Lung (tissue), 12 donors: Measurements from ENCODE around the gene PHACTR3. TPM values are rescaled to one million over a fixed set of nuclear protein-coding genes. Genes with fewer than 3 reads are reported as not detected.

Source experiments
- ATAC-seq: fragments of 200-7000 bp; cut with Tn5 transposase; one replicate; pipeline ENCODE4 v1.9.1; 2020; ENCODE audit warnings: moderate number of reproducible peaks; ENCODE audit not compliant: insufficient read depth, low FRiP score
- DNase-seq, 3 donors: peaks; one replicate each; pipeline ENCODE4 v3.0.0-alpha.2; 2013 to 2017
- H3K27ac ChIP-seq, 2 donors: one replicate each; pipeline ENCODE4 v1.5.1; 2013; ENCODE audit warnings: mild to moderate bottlenecking in 2 of 2, moderate library complexity in 2 of 2, control low read depth in 1 of 2, inconsistent platforms in 1 of 2, low read depth in 1 of 2, low read length in 1 of 2
- H3K27me3 ChIP-seq, 3 donors: one replicate each; pipeline ENCODE4 v1.5.1; 2013; ENCODE audit warnings: low read length in 2 of 3; ENCODE audit not compliant: control insufficient read depth in 3 of 3, insufficient read depth in 3 of 3
- H3K36me3 ChIP-seq, 4 donors: one replicate each; pipeline ENCODE4 v1.5.1; 2013; ENCODE audit warnings: low read length in 4 of 4, mild to moderate bottlenecking in 1 of 4, moderate library complexity in 1 of 4; ENCODE audit not compliant: control insufficient read depth in 4 of 4, insufficient read depth in 4 of 4
- H3K4me1 ChIP-seq, 5 donors: one replicate each; pipeline ENCODE4 v1.5.1; 2013; ENCODE audit warnings: low read length in 5 of 5, mild to moderate bottlenecking in 2 of 5, moderate library complexity in 1 of 5; ENCODE audit not compliant: control insufficient read depth in 5 of 5, insufficient read depth in 5 of 5
- H3K4me3 ChIP-seq: one replicate; pipeline ENCODE4 v1.5.1; 2013; ENCODE audit warnings: mild to moderate bottlenecking, control low read depth, moderate library complexity
- H3K9ac ChIP-seq, 2 donors: one replicate each; pipeline ENCODE4 v1.5.1; 2013; ENCODE audit warnings: low read length in 2 of 2, control low read depth in 1 of 2; ENCODE audit not compliant: insufficient read depth in 1 of 2
- H3K9me3 ChIP-seq, 4 donors: one replicate each; pipeline ENCODE4 v1.5.1; 2013; ENCODE audit warnings: low read length in 3 of 4, mild to moderate bottlenecking in 1 of 4, moderate library complexity in 1 of 4; ENCODE audit not compliant: control insufficient read depth in 4 of 4, insufficient read depth in 3 of 4
- CTCF ChIP-seq: IDR thresholded peaks from 2 replicates; pipeline ENCODE4 v1.5.1; 2012; ENCODE audit warnings: mild to moderate bottlenecking; ENCODE audit errors: control extremely low read depth, extremely low read depth
- WGBS, 2 donors: extraction: QIAGEN DNeasy Blood & Tissue Kit; methylation state at CpG; one replicate each; pipeline ENCODE4 v1.1.7; 2013; 5-methylcytosine and 5-hydroxymethylcytosine counted together
- polyA plus RNA-seq, 2 donors: library from polyadenylated mRNA; stranded (reverse); fragments of 200-250 nt; gene quantifications; one replicate each; pipeline ENCODE4 v1.2.1, GENCODE V29; 2013
- total RNA-seq, 2 donors: library from RNA; depleted of rRNA in 1 of 2; stranded (reverse); fragments of >200 nt in 1 of 2; gene quantifications; one replicate each; pipeline ENCODE4 v1.2.1, GENCODE V29; 2014 to 2021
- donor health status: control.
- donor health status: control.
- donor health status: Bipolar disorder and iron deficiency.
- donor health status: healthy.
- donor health status: DM: yes; HTN: yes; CAD: no.

PHACTR3 gene
- total and polyA plus RNA-seq, 4 donors, result 3.8 to 12.0 (median 5.9) TPM

GRCh38 chr20:59634435-59635005 lies 30.2 kb downstream of the PHACTR3 start:
- no peak for TF ChIP-seq CTCF
- Histone ChIP-seq H3K4me3 (no peak overlapping the region), H3K4me1 (no peaks in the 10 kb centered on the region), H3K36me3 (no peaks in the 10 kb centered on the region), H3K27me3 (peaks cover 0 to 6% (median 0%) of the 10 kb centered on the region in 3 donors), H3K27ac (no peak overlapping the region), H3K9ac (no peak overlapping the region), H3K9me3 (peaks cover 0 to 2% (median 0%) of the 10 kb centered on the region in 4 donors)
- WGBS, 2 donors, result 74 to 83% methylated on average over 18 of the region's 18 CpGs
- ATAC-seq (no peak), DNase-seq (no peak)

GRCh38 chr20:59636766-59637370 lies 32.5 kb downstream of the PHACTR3 start:
- WGBS, 2 donors, result 72 to 79% methylated on average over 3 of the region's 3 CpGs
- H3K27ac ChIP-seq, result no peak overlapping the region
- ATAC-seq (no peak), DNase-seq (no peak)
- H3K9me3 ChIP-seq, result peaks cover 0 to 2% (median 0%) of the 10 kb centered on the region in 4 donors
- no peaks in the 10 kb centered on the region for H3K4me1 ChIP-seq
- H3K27me3 ChIP-seq, result peaks cover 0 to 6% (median 0%) of the 10 kb centered on the region in 3 donors
- no peak overlapping the region for H3K9ac ChIP-seq
- no peaks in the 10 kb centered on the region for H3K36me3 ChIP-seq
- no peak overlapping the region for H3K4me3 ChIP-seq
- TF ChIP-seq CTCF, result no peak

GRCh38 chr20:59640267-59640666 lies 35.9 kb downstream of the PHACTR3 start:
- Histone ChIP-seq H3K36me3 (no peaks in the 10 kb centered on the region), H3K27me3 (peaks cover 0 to 6% (median 0%) of the 10 kb centered on the region in 3 donors), H3K4me3 (no peak overlapping the region), H3K4me1 (peaks cover 0 to 5% (median 0%) of the 10 kb centered on the region in 5 donors), H3K9me3 (peaks cover 0 to 2% (median 0%) of the 10 kb centered on the region in 4 donors), H3K27ac (no peak overlapping the region), H3K9ac (no peak overlapping the region)
- DNase-seq (no peak), ATAC-seq (no peak)
- WGBS, 2 donors, result 82 to 89% methylated on average over 5 of the region's 5 CpGs
- no peak for TF ChIP-seq CTCF
